ENCODE measurements around the gene COBL.

DNA sequence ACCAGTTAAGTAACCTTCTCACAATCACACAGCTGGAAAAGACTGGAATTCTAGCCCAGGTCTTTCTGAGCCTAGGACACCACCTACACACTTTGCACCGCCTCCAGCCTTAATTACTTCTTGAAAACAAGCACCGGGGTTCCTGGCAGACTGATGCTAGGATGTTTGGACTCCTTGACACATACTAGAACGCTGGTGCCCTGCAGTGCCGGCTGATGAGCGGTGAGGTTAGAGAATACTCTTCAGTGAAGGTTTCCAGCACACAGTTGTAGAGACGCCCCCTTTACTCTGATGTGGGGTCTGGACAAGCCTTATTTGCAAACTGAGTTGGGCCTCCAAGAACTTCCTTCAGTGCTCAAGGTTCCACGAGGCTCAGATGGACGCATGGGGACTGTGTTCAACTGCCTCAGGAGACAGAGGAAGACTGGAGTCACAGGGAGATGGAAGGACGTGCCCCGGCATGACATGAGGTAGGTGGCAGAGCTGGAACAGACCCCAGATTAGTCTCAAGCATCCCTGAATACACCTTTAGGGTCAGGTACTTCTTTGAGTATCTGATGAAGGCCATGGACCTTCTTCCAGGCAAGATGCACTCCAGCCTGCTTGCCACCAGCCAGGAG is 89.6 kb downstream of the COBL start:
- TF ChIP-seq TAF1 (IDR thresholded peaks at IDR 0.05; ENCODE audit: control insufficient read depth, extremely low read depth, insufficient read depth, low read length, severe bottlenecking) (no peak), TARDBP (IDR thresholded peaks at IDR 0.05) (no peak), LARP7 (IDR thresholded peaks at IDR 0.05) (no peak), IFI16 (CRISPR knock-in tag; IDR thresholded peaks at IDR 0.05) (no peak), EP300 (IDR thresholded peaks at IDR 0.05; ENCODE audit: low read length) (no peak), FOXK1 (CRISPR knock-in tag; IDR thresholded peaks at IDR 0.05; ENCODE audit: borderline replicate concordance) (no peak)
